HG03521 (cell line): ENCODE data around the gene ERBB4.

ENCODE experiments used
- ATAC-seq: cut with Tn5 transposase; IDR thresholded peaks from one replicate; pipeline ENCODE4 v1.9.1; 2021; ENCODE audit warnings: mild to moderate bottlenecking, moderate library complexity; ENCODE audit not compliant: unreplicated experiment

The ERBB4 gene

DNA sequence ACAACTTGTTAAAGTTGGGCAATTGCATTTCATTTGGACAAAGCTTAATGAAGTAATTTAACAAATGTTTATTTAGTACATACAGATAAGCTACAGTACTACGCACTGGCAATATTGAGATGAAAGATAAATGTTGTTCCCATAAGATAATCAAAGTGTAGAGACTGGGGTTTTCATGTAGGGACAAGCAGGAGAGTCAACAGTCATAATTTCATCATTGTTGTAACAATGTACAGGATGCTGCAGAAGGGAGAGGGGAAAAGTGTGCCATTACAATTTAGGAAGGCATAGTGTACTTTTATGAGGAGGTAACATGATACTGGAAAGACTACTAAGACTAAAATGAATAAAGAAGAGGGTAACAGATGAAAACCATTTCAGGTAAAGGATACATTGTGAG is 441.6 kb downstream of the ERBB4 start:
- no peak for ATAC-seq

DNA sequence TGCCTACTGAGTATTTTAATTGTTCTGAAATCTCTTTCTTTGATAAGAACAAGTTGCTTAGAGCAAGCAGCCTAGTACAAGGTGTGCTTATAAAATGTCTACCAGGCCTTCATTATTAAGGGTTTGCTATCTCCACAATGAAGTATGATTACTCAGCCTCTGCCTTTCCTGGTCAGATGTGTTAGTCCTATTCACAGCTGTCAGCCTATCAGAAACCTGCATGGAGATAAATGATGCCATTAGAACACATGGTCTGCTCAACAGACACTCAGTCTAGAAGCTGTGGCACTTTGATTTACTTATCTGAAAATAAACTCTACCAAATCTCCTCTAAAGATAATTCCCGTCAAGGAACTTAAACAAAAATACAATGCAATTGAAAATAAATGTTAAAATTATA is 448.7 kb downstream of the ERBB4 start:
- no peak for ATAC-seq

- no peak for ATAC-seq
Observed at GRCh38 chr2:212088353-212088752, 450.2 kb downstream of the ERBB4 start.

- ATAC-seq = no peak
Observed at GRCh38 chr2:212083492-212083891, 455.1 kb downstream of the ERBB4 start.

DNA sequence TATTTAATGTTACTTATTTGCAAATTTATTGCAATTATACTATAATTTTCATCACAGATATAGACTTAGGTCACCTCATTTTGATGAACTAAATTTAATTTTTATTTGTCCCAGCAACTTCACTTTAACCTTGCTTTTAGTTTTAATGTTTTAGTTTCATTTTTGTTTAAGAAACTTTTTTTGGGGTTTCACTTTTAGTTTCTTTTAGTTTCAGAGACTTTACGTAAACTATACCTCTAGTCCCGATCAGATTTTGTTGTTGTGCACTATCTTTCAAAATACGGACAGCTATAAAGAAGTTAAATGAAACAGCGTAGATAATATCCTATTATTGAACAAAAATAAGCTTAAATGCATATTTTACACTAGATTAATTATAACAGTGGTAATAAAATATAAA is 460.5 kb downstream of the ERBB4 start:
- ATAC-seq = peak; percentile 59

DNA sequence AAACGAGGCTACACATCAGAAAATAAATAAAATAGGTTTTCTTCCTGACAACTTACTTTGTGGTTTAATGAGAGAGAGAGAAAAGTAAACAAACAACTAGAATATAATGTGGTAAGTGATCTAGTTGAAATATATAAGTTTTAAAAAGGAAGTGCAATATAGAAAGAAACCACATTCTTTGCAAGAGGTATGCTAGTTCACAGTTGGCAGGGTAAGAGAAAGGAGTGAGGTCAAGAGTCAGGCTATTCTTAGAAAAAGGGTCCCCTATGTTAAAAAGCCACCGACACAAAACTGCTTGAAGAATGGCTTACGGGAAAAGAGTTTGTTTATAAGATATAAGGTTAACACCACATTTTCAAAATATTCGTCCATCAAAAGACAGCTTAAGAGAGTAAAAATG is 462.1 kb downstream of the ERBB4 start:
- no peak for ATAC-seq

- no peak for ATAC-seq
Observed at GRCh38 chr2:212073360-212073759, 465.2 kb downstream of the ERBB4 start.

DNA sequence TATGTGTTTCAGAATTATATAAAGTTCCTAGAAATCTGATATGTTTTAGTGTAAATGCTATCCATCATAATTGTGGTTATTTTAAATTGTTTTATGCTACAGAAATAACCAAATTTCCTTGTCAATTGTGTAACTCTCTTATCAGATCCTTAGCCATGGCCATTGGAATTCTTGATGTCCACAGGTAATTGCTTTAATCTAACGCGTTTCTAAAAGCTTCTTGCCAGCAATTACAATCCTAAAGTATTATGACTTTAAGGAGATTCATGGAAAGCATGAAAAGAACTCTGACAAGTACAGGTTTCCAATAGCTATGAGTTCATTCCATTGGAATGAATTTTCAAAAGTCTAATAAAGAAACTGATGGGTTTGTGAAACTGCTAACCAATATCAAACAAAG is 472.1 kb downstream of the ERBB4 start:
- ATAC-seq = no peak

GRCh38 chr2:212064318-212064717 is 474.3 kb downstream of the ERBB4 start:
- ATAC-seq = no peak

GRCh38 chr2:212052412-212053159 is 486.0 kb downstream of the ERBB4 start:
- ATAC-seq = no peak

DNA sequence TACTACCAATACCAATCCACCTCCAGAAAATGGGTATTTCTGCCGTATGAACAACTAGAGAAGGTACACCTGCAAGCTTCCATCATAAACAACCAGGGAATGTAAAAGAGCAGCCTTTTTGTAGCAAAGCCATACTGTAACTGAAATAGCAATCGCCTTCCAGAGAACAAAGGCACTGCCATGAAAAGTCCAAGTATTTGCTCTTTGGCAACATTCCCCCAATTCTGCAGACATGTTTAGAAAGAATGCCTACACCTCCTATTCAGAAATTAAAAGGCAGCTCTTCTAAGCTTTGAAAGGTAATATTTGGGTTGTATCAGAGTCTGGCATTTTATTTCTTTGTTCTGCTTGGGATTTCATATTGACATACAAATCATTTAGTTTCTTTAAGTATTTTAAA is 487.7 kb downstream of the ERBB4 start:
- ATAC-seq = no peak

GRCh38 chr2:212042562-212042961 is 496.0 kb downstream of the ERBB4 start:
- no peak for ATAC-seq

- ATAC-seq = no peak
Observed at GRCh38 chr2:212037062-212037461, 501.5 kb downstream of the ERBB4 start.

GRCh38 chr2:212034841-212035585 is 503.6 kb downstream of the ERBB4 start:
- ATAC-seq = no peak

DNA sequence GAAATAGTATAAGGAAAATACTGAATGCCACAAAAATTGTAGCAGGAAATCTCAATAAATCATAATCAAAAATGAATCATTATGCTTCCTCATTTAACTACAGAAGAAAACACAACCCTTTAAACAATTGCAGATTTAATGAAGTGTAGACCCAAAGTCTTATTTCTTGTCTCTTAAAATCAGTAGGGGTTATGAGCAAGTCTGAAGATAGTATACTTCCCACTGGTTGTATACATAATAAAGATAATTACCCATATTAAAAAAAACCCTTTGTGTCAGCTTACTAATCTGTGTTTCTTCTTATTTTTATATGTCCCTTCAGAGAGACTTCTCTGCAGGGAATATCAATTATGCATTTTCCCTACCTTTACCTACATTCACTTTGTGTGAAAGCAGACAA is 504.7 kb downstream of the ERBB4 start:
- ATAC-seq = no peak

- ATAC-seq = no peak
Observed at GRCh38 chr2:212032536-212033219, 505.9 kb downstream of the ERBB4 start.

- no peak for ATAC-seq
Observed at GRCh38 chr2:212032032-212032431, 506.6 kb downstream of the ERBB4 start.

GRCh38 chr2:212030709-212031108 is 507.9 kb downstream of the ERBB4 start:
- no peak for ATAC-seq

DNA sequence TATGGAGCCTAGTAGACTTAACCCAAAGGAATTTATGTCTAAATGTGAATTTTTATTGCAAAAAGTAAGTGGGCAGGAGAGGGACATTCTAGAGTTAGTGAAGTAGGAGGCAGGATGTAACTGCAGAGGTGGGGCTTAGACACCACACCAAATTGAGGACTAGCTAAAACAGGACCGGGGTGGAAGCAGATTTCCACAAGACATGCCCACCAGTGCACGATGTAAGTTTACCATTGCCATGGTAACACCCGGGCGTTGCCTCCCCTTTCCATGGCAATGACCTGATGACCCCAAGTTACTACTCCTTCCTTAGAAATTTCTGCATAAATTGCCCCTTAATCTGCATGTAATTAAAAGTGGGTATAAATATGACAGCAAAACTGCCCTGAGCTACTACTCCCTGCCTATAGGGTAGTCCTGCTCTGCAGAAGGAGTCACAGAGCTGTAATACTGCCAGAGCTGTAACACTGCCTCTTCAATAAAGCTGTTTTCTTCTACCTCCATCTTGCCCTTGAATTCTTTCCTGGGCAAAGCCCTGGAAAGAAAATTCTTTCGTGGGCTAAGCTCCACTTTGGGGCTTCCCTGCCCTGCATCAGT is 509.7 kb downstream of the ERBB4 start:
- ATAC-seq = no peak

DNA sequence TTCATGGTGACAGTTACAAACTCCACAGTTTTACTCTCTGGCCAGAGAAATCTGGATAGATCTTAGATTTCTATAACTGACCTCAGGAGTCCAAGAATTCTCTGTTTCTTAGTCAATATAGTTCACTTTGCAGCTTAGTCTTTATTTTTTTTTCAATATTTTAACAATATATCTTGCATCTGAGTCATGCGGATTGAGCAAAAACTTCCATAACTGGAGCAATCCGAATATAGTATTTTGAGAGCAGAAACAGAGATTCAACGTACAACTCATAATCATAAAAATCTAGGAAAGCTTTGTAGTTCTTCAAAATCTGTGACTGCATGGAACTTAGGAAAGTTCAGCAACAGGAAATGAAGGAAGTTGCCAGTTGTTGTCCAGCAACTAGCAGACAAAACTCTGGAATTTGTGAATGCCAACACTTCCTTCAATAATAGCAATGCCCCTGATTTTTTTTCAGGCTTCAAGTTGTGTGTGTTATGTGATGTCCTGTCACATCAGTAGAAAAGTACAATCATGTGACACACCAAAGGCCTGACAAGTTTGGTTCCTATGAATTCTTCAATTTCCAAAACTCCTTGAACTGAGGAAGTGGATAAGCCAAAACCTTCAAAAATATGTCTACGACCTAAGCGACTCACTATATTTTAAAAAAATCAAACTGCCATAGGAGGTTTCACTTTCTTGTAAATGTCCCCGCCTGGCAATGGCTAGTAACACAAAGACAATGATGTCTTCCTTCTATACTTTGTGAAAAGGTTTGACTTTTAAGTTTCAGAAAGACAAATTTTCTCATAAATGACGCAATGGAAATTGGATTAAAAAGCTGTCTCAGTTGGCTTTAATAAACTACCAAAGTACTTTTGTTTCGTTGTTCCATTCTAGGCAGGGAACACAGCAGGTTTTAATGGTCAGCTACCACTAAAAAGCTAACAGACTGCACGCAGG is 510.6 kb downstream of the ERBB4 start:
- ATAC-seq = no peak
